ENCODE results near the gene ZRSR2. TPM values are rescaled to one million over a fixed set of nuclear protein-coding genes. Genes with fewer than 3 reads are reported as not detected.

Gene ZRSR2
- total and polyA plus RNA-seq, 2 of the 8 experiments (the other 6 are each of a cell fraction or from before 2014, with no cell fraction given), result 3.9 to 6.9 TPM

DNA sequence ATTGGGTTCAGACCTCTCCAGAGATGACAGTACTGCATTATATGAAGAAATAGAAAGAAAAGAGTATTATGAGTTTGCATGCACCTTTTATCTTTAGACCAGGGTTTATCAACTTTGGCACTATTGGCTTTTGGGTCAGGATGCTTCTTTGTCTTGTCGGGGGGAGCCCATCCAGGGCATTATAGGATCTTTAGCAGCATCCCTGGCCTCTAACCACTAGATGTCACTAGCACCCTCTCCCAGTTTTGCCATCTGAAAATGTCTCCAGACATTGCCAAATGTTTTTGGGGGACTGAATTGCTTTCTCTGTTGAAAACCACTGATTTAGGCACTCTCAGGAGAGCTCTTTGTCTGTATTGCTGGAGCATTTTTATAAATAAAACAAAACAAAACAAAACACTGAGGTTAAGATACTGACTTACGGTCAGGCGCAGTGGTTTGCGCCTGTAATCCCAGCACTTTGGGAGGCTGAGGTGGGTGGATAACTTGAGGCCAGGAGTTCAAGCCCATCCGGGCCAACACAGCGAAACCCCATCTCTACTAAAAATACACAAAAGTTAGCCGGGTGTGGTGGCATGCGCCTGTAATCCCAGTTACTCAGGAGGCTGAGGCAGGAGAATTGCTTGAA is 28.6 kb upstream of the ZRSR2 start:
- H3K4ac ChIP-seq (replicated peaks; ENCODE audit: insufficient read length, low read depth, low read length), result no peak overlapping the region
- no peak overlapping the region for H3K27ac ChIP-seq (ENCODE audit: low read depth, low read length)
- ChIA-PET POLR2A (ENCODE audit: partially characterized antibody) (no interaction called here), CTCF (ENCODE audit: partially characterized antibody) (no interaction called here)
- H2AK5ac ChIP-seq (ENCODE audit: low read depth, low read length), result no peak overlapping the region
- no peak overlapping the region for H3K9ac ChIP-seq (replicated peaks in 1 of 4; ENCODE audit: extremely low read depth in 1 of 4, low read depth in 3 of 4, low read length in 3 of 4)
- no peak overlapping the region for H3K4me3 ChIP-seq (ENCODE audit: extremely low read depth in 1 of 4, insufficient read depth in 2 of 4, low read depth in 3 of 4, low read length in 4 of 4)
- no peak overlapping the region for H3K56ac ChIP-seq (replicated peaks; ENCODE audit: insufficient read length, low read depth, low read length)
- no peak overlapping the region for H2BK12ac ChIP-seq (ENCODE audit: low read depth, low read length)
- no peaks in the 10 kb centered on the region for H3K79me2 ChIP-seq (ENCODE audit: control insufficient read depth in 1 of 2, insufficient read depth in 2 of 2, low read length in 2 of 2)
- no peaks in the 10 kb centered on the region for H3K23me2 ChIP-seq (ENCODE audit: low read depth, low read length)
- no peak overlapping the region for H2BK120ac ChIP-seq (replicated peaks; ENCODE audit: low read depth, low read length)
- FAIRE-seq (peak; percentile 87), DNase-seq (ENCODE audit: low read depth in 1 of 2, low spot score in 2 of 2) (no peak)
- no peaks in the 10 kb centered on the region for H3K9me3 ChIP-seq (ENCODE audit: insufficient read depth in 2 of 2, low read depth in 1 of 2, low read length in 1 of 2)
- H4K8ac ChIP-seq (ENCODE audit: extremely low read depth, insufficient read depth, low read length), result no peak overlapping the region
- no peak overlapping the region for H3K14ac ChIP-seq (ENCODE audit: insufficient read length)
- WGBS, 2 experiments (ENCODE audit: extremely low coverage in 1 of 2, insufficient coverage in 1 of 2, insufficient read length in 1 of 2, insufficient replicate concordance in 2 of 2, low coverage in 1 of 2, low lambda C conversion rate in 2 of 2, missing lambda C conversion rate in 1 of 2), result 84% methylated on average over 8 of the region's 8 CpGs; no CpG with 5 or more reads in 1 of the 2 experiments
- H4K5ac ChIP-seq (ENCODE audit: insufficient read length, low read depth, low read length), result no peak overlapping the region
- H3K18ac ChIP-seq (ENCODE audit: extremely low read depth, low read length), result no peak overlapping the region
- H3K79me1 ChIP-seq (ENCODE audit: low read depth, low read length), result no peaks in the 10 kb centered on the region
- no peak overlapping the region for H4K91ac ChIP-seq (replicated peaks; ENCODE audit: insufficient read length, low read length)
- peak; percentile 76 to 83 for TF ChIP-seq RAD21 (IDR thresholded peaks at IDR 0.05 in 1 of 2, conservative IDR thresholded peaks at IDR 0.05 in 1 of 2; ENCODE audit: low read depth in 2 of 2, low read length in 2 of 2)
- TF ChIP-seq, protein P1, sequence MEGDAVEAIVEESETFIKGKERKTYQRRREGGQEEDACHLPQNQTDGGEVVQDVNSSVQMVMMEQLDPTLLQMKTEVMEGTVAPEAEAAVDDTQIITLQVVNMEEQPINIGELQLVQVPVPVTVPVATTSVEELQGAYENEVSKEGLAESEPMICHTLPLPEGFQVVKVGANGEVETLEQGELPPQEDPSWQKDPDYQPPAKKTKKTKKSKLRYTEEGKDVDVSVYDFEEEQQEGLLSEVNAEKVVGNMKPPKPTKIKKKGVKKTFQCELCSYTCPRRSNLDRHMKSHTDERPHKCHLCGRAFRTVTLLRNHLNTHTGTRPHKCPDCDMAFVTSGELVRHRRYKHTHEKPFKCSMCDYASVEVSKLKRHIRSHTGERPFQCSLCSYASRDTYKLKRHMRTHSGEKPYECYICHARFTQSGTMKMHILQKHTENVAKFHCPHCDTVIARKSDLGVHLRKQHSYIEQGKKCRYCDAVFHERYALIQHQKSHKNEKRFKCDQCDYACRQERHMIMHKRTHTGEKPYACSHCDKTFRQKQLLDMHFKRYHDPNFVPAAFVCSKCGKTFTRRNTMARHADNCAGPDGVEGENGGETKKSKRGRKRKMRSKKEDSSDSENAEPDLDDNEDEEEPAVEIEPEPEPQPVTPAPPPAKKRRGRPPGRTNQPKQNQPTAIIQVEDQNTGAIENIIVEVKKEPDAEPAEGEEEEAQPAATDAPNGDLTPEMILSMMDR (IDR thresholded peaks at IDR 0.05; ENCODE audit: control extremely low read depth in 1 of 3, insufficient read depth in 1 of 3, low read depth in 1 of 3, low read length in 3 of 3), result peak in 2 of 3 experiments; percentile 56 to 69; a peak in 3 of 4 replicates
- TF ChIP-seq KDM1A (IDR thresholded peaks at IDR 0.05; ENCODE audit: borderline replicate concordance, low read length), result no peak
- H3K36me3 ChIP-seq (ENCODE audit: control insufficient read depth in 2 of 4, insufficient read depth in 4 of 4, low read length in 3 of 4), result no peaks in the 10 kb centered on the region
- no peak overlapping the region for H3K4me2 ChIP-seq (ENCODE audit: insufficient read depth in 1 of 2, low read depth in 2 of 2, low read length in 2 of 2)
- no peak overlapping the region for H2AFZ ChIP-seq (ENCODE audit: low read length)
- H3K27me3 ChIP-seq (replicated peaks in 1 of 4; ENCODE audit: control insufficient read depth in 3 of 4, extremely low read depth in 1 of 4, insufficient read depth in 3 of 4, low read length in 3 of 4), result no peaks in the 10 kb centered on the region
- no peak overlapping the region for H2BK5ac ChIP-seq (ENCODE audit: low read depth, low read length)
- no peak overlapping the region for H3K23ac ChIP-seq (ENCODE audit: insufficient read length)
- no peak overlapping the region for H2BK15ac ChIP-seq (ENCODE audit: low read length)
- no peaks in the 10 kb centered on the region for H3K4me1 ChIP-seq (replicated peaks in 1 of 4; ENCODE audit: control insufficient read depth in 3 of 4, insufficient read depth in 4 of 4, low read length in 3 of 4)
- no peaks in the 10 kb centered on the region for H4K20me1 ChIP-seq (replicated peaks in 1 of 2; ENCODE audit: control insufficient read depth in 1 of 2, insufficient read depth in 2 of 2, low read length in 2 of 2)
- no peak overlapping the region for H2BK20ac ChIP-seq (ENCODE audit: low read length)

Measured in H1 (cell line).